PFSK-1 (cell line): ENCODE measurements around the gene ATPAF1.

Experiments used
- FOXP2 ChIP-seq: optimal IDR thresholded peaks from 2 replicates; pipeline ENCODE3; 2011; ENCODE audit warnings: borderline replicate concordance, control low read depth, inconsistent platforms; ENCODE audit not compliant: insufficient read depth; ENCODE audit errors: extremely low read length, extremely low read depth
- POLR2AphosphoS5 ChIP-seq: IDR thresholded peaks from 2 replicates; pipeline ENCODE4 v1.6.1; 2012; ENCODE audit warnings: low read depth, mild to moderate bottlenecking, control low read depth, low read length, moderate library complexity
- SIN3A ChIP-seq: IDR thresholded peaks from 2 replicates; pipeline ENCODE4 v1.6.1; 2012; ENCODE audit warnings: mild to moderate bottlenecking, low read length, moderate library complexity, borderline replicate concordance; ENCODE audit not compliant: insufficient read depth
- TAF1 ChIP-seq: IDR thresholded peaks from 2 replicates; pipeline ENCODE4 v1.6.1; 2012; ENCODE audit warnings: low read length, control low read depth, borderline replicate concordance; ENCODE audit not compliant: insufficient read depth
- TF ChIP-seq, protein P1 (sequence below), 2 experiments: IDR thresholded peaks; 2 replicates each; pipeline versions ENCODE4 v1.6.1 to v1.8.0; 2011 to 2012; ENCODE audit warnings: low read depth in 2 of 2, low read length in 2 of 2, control low read depth in 1 of 2, inconsistent platforms in 1 of 2, mild to moderate bottlenecking in 1 of 2, moderate library complexity in 1 of 2; ENCODE audit not compliant: insufficient read depth in 1 of 2

ATPAF1 gene

DNA sequence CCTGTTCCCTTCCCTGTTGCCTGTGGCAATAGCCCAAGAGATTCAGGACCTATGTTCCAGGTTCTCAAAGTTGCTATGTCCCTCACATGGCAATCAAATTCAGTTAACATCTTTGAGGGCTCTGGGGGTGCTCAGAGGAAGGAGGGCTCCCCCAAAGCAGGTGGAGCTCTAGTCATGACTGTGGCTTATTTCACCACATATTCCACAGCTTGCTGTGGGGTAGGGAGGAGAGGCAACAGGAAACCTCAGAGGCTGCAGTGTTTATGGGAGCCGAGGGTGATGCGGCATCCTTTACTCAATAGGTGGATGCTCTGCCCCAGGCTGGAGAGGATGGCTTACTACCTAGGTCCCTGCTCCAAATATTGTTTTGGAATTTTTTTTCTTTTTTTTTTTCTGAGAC lies 62.9 kb downstream of the ATPAF1 start:
- TF ChIP-seq POLR2AphosphoS5 (no peak), SIN3A (no peak), TAF1 (no peak), FOXP2 (no peak)
- TF ChIP-seq, protein P1, sequence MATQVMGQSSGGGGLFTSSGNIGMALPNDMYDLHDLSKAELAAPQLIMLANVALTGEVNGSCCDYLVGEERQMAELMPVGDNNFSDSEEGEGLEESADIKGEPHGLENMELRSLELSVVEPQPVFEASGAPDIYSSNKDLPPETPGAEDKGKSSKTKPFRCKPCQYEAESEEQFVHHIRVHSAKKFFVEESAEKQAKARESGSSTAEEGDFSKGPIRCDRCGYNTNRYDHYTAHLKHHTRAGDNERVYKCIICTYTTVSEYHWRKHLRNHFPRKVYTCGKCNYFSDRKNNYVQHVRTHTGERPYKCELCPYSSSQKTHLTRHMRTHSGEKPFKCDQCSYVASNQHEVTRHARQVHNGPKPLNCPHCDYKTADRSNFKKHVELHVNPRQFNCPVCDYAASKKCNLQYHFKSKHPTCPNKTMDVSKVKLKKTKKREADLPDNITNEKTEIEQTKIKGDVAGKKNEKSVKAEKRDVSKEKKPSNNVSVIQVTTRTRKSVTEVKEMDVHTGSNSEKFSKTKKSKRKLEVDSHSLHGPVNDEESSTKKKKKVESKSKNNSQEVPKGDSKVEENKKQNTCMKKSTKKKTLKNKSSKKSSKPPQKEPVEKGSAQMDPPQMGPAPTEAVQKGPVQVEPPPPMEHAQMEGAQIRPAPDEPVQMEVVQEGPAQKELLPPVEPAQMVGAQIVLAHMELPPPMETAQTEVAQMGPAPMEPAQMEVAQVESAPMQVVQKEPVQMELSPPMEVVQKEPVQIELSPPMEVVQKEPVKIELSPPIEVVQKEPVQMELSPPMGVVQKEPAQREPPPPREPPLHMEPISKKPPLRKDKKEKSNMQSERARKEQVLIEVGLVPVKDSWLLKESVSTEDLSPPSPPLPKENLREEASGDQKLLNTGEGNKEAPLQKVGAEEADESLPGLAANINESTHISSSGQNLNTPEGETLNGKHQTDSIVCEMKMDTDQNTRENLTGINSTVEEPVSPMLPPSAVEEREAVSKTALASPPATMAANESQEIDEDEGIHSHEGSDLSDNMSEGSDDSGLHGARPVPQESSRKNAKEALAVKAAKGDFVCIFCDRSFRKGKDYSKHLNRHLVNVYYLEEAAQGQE (IDR thresholded peaks at IDR 0.05; ENCODE audit: insufficient read depth in 1 of 2, low read depth in 2 of 2, low read length in 2 of 2), result no peak

DNA sequence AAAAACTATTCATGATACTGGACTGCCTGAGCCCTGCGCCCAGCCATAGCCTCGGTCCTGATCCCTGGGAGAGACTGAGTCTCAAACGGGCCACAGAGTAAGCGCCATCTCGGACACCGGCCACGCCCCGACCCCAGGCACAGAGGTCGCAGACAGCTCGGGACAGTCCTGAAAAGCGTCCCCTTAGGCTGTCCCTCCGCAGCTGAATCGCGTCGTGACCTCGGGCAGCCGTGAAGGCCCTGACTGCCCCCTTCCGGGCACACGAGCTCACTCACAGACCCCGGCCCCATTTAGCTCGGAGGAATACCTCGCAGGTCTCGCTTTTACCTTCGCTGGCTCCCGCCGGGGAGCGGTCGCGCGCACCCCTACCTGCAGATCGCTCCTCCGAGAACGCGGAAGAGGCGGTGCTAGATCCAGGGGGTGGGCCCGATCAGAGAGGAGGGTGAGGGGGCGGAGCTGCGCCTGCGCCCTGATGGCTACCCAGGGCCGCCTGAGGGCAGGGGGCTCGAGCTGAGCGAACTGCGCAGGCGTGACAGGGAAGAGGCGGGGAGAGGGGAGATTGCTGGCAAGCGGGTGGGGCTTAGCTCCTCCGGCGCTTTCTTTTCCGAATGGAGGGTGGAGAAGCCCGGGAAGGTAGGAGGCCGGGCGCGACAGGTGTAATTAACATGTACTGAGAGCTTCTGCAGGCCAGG lies 64.2 kb downstream of the ATPAF1 start, which contains the start of gene MKNK1:
Gene MKNK1 (minus strand): TSS at position 411 of the 692 bp plus-strand sequence. CDS start 20,941 bp downstream, outside the sequence.
- TF ChIP-seq, protein P1 (IDR thresholded peaks at IDR 0.05; ENCODE audit: insufficient read depth in 1 of 2, low read depth in 2 of 2, low read length in 2 of 2), result no peak
- peak; percentile 93 for TF ChIP-seq POLR2AphosphoS5

DNA sequence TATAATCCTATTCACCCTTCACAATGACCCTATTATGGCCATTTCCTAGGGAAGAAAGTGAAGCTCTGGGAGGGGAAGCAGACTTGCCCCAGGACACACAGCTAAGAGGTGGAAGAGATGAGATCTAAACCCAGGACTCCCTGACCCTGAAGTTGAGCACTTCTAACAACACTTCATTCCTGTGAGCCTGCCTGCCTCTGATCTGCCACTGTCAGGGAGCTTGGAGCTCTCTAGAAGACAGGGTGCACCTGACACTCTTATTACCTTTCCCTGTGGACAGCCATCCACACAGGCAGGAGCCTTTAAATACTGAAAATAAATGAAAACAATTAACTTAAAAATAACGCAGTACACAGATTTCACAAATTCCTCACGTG lies 64.7 kb downstream of the ATPAF1 start:
- TF ChIP-seq, protein P1 (IDR thresholded peaks at IDR 0.05; ENCODE audit: insufficient read depth in 1 of 2, low read depth in 2 of 2, low read length in 2 of 2), result no peak
- TF ChIP-seq POLR2AphosphoS5 (no peak), TAF1 (no peak), FOXP2 (no peak), SIN3A (no peak)

DNA sequence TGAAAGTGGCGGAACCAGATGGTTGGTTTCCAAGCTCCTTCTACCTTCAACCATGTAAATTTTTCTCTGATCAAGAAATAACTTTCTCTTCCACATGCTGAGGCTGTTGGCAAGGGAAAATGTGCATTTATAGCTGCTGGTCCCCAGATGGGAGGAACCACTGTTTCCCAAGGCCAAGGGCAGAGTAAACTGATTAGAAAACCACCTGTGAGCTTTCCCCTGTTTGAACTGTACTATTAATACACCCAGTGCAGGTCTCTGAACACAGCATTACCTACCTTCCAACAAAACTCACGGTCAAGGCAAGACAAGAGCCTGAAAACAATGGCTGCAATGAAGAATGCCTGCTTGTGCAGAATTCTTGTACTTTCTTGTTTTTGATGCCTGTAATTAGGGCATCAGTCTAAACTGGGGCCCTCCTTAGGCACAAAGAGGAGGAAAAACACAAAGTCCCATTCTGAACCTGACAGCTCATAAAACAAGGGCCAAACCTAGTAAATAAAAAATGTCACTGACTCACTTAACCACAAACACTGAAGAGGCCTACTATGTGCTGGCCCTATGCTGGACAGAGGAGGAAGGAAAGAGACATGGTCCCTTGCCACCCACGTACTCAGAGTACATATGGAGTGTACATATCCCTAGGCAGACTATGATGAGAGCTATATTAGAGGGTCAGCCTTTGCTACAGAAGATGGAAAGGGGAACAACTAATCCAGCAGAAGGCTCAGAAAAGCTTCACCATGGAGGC lies 66.7 kb downstream of the ATPAF1 start:
- TF ChIP-seq, protein P1 (IDR thresholded peaks at IDR 0.05; ENCODE audit: insufficient read depth in 1 of 2, low read depth in 2 of 2, low read length in 2 of 2), result no peak
- TF ChIP-seq SIN3A (no peak), TAF1 (no peak), POLR2AphosphoS5 (no peak), FOXP2 (no peak)
